Measurements from ENCODE around the gene IRF2BP2.

IRF2BP2 gene

GRCh38 chr1:234555390-234556024, 54.5 kb downstream of the IRF2BP2 start:
- no peak for DNase-seq

DNA sequence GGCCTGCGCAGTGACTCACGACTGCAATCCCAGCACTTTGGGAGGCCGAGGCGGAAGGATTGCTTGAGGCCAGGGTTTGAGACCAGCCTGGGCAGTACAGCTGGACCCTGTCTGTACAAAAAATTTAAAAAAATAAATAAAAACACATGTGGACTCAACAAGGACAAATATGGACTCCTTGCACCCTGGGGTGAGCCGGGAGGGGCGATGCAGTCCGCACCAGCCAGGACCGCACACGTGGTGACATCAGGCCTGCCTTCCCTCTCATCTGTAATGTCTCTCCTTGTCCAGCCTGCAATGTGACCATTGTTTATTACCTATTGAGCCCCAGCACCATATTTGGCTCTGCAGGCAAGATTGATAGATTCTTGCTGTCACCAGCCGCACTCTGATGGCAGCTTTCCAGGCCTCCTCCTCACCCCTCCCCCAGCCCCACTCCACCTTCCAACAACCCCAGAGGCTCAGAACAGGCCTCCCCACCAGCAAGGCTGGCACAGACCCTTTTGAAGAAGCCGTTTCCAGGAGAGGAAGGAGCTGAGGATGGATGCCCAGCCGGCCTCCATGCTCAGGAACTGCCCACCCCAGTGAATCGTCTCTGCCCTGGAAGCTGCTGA, 55.2 kb downstream of the IRF2BP2 start:
- DNase-seq, result peak; percentile 30
